GM18867 (cell line): ENCODE measurements around the gene TXNRD2.
"Not testable (repeated sequence)": the region's sequence is repeated elsewhere in the genome, so short reads cannot be mapped to it uniquely, and the experiment has no call there.

ENCODE experiments used
- ATAC-seq: cut with Tn5 transposase; IDR thresholded peaks from one replicate; pipeline ENCODE4 v1.9.1; 2021; ENCODE audit warnings: mild to moderate bottlenecking, moderate library complexity; ENCODE audit not compliant: unreplicated experiment

The TXNRD2 gene

GRCh38 chr22:19890502-19891316 is 50.9 kb downstream of the TXNRD2 start:
- ATAC-seq: no peak

- no peak for ATAC-seq
Observed at GRCh38 chr22:19889951-19890350, 51.7 kb downstream of the TXNRD2 start.

- ATAC-seq: no peak
Observed at GRCh38 chr22:19888131-19888746, 53.4 kb downstream of the TXNRD2 start.

DNA sequence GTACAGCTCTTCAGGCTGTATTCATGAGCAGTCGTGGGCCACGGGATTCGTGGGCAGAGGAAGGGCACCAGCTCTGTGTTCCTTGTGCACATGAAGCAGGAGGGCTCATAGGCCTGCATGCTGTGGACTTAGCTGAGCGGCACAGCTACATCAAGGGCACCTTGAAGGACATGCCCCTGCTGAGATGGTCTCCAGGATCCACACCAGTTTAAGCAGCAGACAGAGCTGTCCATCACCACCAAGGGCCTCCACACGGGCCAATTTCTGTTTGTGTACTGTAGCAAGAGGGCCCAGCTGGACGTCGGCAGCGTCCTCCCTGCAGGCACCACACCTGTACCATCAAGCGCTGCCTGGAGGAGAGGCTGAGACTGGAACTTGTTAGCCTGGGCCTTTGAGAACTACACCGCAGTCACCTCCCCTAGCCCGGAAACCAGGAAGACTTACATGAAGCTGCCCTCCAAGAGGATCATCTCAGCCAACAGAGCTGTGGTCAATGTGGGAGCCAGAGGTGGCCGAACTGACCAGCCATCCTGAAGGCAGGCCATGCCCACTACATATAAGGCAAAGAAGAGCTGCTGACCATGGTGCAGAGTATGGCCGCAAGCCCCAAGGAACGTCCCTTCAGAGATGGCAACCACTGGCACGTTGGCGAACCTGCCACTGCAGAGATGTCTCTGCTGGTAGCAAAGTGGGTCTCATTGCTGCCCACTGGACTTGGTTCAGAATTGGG is 54.2 kb downstream of the TXNRD2 start:
- no peak for ATAC-seq

DNA sequence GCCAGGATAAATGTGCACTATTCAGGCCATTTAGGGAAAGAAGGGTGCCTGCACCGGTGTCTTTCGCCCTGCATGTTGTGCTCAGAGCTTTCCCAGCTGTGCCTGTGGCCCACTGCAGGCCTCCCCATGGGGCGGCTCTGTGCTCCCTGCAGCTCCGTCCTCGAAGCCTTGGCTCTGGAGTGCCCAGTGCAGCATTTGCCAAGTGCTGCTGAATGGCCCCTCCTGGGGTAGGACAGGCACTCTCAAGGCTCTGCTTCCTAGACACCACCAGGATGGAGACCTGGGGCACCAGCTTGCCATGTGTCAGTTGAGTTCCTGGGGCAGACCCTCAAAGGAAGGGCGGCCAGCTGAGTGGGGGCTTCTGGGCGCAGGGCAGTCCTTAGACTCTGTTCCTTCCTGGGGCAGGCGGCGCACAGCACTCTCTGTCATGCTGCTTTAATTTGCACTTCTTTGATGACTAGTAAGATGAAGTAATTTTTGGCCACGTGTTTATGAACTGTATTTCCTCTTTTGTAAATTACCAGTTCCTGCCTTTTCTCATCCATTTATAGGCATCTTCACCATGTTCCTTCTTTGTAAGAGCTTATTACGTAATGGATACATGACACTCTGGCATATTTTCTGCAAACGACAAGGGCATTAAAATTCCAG is 54.9 kb downstream of the TXNRD2 start:
- no peak for ATAC-seq

- no peak for ATAC-seq
Observed at GRCh38 chr22:19885841-19886592, 55.6 kb downstream of the TXNRD2 start.

- no peak for ATAC-seq
Observed at GRCh38 chr22:19884954-19885751, 56.5 kb downstream of the TXNRD2 start.

- ATAC-seq: no peak
Observed at GRCh38 chr22:19884161-19884953, 57.3 kb downstream of the TXNRD2 start.

DNA sequence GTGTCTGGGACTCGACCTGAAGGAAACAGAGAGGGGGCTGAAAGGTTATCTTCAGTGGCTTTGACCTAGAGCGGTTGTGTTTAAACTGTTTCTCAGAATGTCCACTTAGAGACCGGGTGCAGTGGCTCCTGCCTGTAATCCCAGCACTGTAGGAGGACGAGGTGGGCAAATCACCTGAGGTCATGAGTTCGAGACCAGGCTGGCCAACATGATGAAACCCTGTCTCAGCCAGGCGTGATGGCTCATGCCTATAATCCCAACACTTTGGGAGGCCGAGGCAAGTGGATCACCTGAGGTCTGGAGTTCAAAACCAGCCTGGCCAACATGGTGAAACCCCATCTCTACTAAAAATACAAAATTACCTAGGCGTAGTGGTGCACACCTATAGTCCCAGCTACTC is 58.2 kb downstream of the TXNRD2 start:
- ATAC-seq: not testable (repeated sequence)

DNA sequence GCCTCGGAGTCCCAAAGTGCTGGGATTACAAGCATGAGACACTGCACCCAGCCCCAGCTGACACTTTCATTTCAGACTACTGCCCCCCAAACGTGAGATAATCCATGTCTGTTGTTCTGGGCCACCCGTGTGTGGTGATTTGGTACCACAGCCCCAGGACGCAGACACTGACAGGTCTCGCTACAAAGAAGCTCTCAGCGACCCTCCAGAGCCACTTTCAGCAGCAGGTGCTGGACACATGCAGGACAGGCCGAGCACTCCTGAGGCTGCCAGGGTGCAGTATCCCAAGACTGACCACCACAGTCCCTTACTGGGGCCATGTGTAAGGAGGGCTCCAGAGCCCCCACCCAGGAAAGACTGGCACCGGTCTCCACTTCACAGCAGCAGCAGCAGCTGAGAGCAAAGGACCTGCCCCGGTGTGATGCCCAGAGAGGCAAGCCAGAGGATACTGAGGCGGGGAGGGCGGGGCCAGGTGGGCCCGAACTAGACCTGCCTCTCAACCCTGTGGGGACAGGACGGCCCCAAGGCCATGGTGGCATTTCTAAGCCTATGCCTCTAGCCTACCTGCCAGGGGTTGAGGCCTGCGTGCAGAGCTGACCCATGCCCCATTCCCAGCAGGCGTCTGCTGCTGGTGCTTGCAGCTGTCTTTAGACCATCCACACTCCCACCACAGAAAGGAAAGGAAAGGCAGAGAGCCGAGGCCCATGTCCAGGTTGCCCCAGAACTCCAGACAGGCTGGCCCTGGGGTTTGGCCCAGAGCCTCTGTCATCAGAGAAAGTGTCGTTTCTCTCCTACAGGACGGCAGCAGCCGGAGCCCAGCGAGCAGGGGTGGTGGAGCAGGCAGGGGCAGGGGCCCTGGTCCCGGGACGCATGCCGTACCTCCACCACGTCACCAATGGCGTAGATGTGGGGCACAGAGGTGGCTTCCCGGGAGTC is 58.9 kb downstream of the TXNRD2 start:
- ATAC-seq: no peak

GRCh38 chr22:19880786-19881569 is 60.6 kb downstream of the TXNRD2 start:
- ATAC-seq: no peak

DNA sequence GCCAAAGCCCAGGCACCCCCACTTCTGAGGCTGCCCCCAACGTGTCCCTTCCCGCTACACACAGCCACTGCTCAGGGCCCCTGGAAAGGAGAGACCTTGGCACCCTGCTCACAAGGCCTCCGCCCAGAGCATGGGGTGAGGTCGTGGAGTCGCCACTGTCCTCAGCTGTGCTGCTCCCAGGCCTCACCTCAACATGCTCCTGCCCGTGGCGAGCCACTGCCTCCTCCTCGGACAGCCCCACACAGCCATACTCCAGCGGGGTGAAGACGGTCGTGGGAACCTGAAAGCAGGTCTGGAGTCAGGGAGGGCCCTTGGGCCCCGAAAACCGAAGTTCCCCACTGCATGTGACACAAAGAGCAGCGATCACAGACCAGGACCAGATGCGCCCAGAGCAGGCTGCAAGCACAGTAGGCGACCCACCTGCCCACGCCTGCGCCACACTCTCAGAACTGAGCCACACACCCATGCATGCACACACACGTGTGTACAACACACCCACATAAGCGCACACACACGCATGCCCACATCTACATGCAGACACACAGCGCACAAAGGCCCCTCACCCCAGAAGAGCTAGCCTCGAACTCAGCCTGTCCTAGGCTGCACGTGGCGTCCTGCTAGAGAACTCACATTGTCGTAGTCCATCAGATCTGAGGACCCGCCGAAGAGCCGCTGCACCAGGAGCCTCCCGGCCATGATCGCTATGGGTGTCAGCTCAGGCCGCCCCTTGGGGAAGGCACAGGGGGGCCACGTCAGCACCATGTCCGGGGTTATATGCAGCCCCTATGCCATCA is 61.4 kb downstream of the TXNRD2 start:
- ATAC-seq: no peak

GRCh38 chr22:19879643-19879991 is 62.0 kb downstream of the TXNRD2 start:
- no peak for ATAC-seq

GRCh38 chr22:19879246-19879570 is 62.4 kb downstream of the TXNRD2 start:
- ATAC-seq: no peak

- no peak for ATAC-seq
Observed at GRCh38 chr22:19878461-19879245, 63.0 kb downstream of the TXNRD2 start.
